PC-9 (cell line): ENCODE data around the gene HSD17B11.

Source experiments
- EZH2 ChIP-seq: fragments of 200-600 bp; sonication (generic); IDR thresholded peaks from 2 replicates; pipeline ENCODE4 v1.8.0; 2017; ENCODE audit warnings: antibody characterized with exemption, low read depth
- TF ChIP-seq, protein P1 (sequence below): fragments of 200-600 bp; sonication (generic); conservative IDR thresholded peaks from 2 replicates; pipeline ENCODE4 v1.6.1; 2017; ENCODE audit warnings: mixed run types, antibody characterized with exemption, mild to moderate bottlenecking, moderate library complexity

DNA sequence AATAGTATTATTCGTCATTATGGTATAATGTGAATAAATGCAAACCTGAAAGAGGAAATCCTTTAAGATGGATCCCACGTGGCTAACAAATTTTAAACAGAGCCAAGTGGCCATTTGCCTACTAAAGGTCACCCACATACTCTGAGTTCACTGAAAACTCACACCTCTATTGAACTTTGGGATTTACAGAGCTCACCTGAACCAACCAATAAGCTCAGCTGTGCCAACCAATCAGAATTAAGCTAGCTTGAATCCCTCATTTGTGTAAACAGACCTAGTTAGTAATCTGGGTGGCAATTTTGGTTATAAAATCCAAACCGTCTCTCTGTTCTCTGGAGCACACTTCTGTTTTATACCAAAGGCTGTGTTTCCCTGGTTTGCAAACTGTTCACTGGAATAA is 26.0 kb upstream of the HSD17B11 start:
- TF ChIP-seq, protein P1, sequence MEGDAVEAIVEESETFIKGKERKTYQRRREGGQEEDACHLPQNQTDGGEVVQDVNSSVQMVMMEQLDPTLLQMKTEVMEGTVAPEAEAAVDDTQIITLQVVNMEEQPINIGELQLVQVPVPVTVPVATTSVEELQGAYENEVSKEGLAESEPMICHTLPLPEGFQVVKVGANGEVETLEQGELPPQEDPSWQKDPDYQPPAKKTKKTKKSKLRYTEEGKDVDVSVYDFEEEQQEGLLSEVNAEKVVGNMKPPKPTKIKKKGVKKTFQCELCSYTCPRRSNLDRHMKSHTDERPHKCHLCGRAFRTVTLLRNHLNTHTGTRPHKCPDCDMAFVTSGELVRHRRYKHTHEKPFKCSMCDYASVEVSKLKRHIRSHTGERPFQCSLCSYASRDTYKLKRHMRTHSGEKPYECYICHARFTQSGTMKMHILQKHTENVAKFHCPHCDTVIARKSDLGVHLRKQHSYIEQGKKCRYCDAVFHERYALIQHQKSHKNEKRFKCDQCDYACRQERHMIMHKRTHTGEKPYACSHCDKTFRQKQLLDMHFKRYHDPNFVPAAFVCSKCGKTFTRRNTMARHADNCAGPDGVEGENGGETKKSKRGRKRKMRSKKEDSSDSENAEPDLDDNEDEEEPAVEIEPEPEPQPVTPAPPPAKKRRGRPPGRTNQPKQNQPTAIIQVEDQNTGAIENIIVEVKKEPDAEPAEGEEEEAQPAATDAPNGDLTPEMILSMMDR: no peak
- no peak for TF ChIP-seq EZH2
